Endothelial cell of umbilical vein (primary cell): Measurements from ENCODE around the gene GPR160. TPM values are rescaled to one million over a fixed set of nuclear protein-coding genes. Genes with fewer than 3 reads are reported as not detected.
A peak's percentile ranks its signal among the peaks of the same experiment; 100 is the strongest.

Experiments used
- BruUV-seq: library from RNA; stranded (reverse); fragments of 400-500 nt; replicated peaks from 2 replicates; lab custom pipeline; 2021; lab: Mats Ljungman, UMichigan
- CTCF ChIA-PET: fragments of 300-600, 350-600 bp; sonication (Branson Sonifier 250); formaldehyde crosslinking; loops from one replicate; lab custom pipeline; 2021; ENCODE audit warnings: antibody characterized with exemption, inconsistent platforms; lab: Charles Lee
- POLR2A ChIA-PET: fragments of 300-600, 350-600 bp; sonication (Branson Sonifier 250); formaldehyde crosslinking; loops from one replicate; lab custom pipeline; 2021; ENCODE audit warnings: antibody characterized with exemption, inconsistent platforms; lab: Charles Lee
- DNase-seq: peaks from one replicate; pipeline ENCODE4 v3.0.0-alpha.2; 2011; ENCODE audit warnings: low read depth, low spot score
- FAIRE-seq: peaks from 2 replicates; lab custom pipeline; 2011; peaks lifted over from hg19 to GRCh38; lab: Jason Lieb, UNC
- H2AFZ ChIP-seq: 2 replicates; pipeline ENCODE4 v1.6.0; 2012; ENCODE audit warnings: low read depth, low read length, control low read depth, inconsistent platforms
- H3K27ac ChIP-seq: 2 replicates; pipeline ENCODE4 v1.5.1; 2011; ENCODE audit warnings: low read depth, mild to moderate bottlenecking, control low read depth, low read length, moderate library complexity; ENCODE audit not compliant: insufficient read depth
- H3K27me3 ChIP-seq, 2 experiments: 2 replicates each; pipeline versions ENCODE4 v1.6.0 to v1.6.1; 2011; ENCODE audit warnings: low read length in 2 of 2, mixed read lengths in 1 of 2; ENCODE audit not compliant: control insufficient read depth in 2 of 2, insufficient read depth in 2 of 2
- H3K36me3 ChIP-seq, 2 experiments: 2 replicates in 1 of 2; 3 replicates in 1 of 2; pipeline ENCODE4 v1.5.1; 2011; ENCODE audit warnings: low read length in 2 of 2, mild to moderate bottlenecking in 1 of 2, moderate library complexity in 1 of 2; ENCODE audit not compliant: control insufficient read depth in 2 of 2, insufficient read depth in 2 of 2; ENCODE audit errors: extremely low read depth in 1 of 2
- H3K4me1 ChIP-seq: 3 replicates; pipeline ENCODE4 v1.5.1; 2011; ENCODE audit warnings: mild to moderate bottlenecking, low read length; ENCODE audit not compliant: control insufficient read depth, insufficient read depth; ENCODE audit errors: extremely low read depth
- H3K4me2 ChIP-seq: 2 replicates; pipeline ENCODE4 v1.6.1; 2011; ENCODE audit warnings: low read length, control low read depth, mixed read lengths; ENCODE audit not compliant: insufficient read depth
- H3K4me3 ChIP-seq, 3 experiments: fragments of 200-600 bp in 1 of 3; sonication (generic), shearing (Covaris generic) in 1 of 3; replicated peaks in 1 of 3; 2 replicates each; pipeline ENCODE4 v1.5.1; 2011 to 2016; ENCODE audit warnings: control low read depth in 3 of 3, low read length in 3 of 3, mild to moderate bottlenecking in 2 of 3, inconsistent platforms in 1 of 3, low read depth in 1 of 3, moderate library complexity in 1 of 3; ENCODE audit not compliant: insufficient read depth in 1 of 3
- H3K79me2 ChIP-seq: 2 replicates; pipeline ENCODE4 v1.6.0; 2012; ENCODE audit warnings: low read length, inconsistent platforms; ENCODE audit not compliant: control insufficient read depth, insufficient read depth
- H3K9ac ChIP-seq: replicated peaks from 2 replicates; pipeline ENCODE3; 2011; ENCODE audit warnings: low read length, control low read depth; ENCODE audit not compliant: insufficient read depth; ENCODE audit errors: extremely low read depth
- H3K9me1 ChIP-seq: replicated peaks from 3 replicates; pipeline ENCODE4 v1.6.0; 2011; ENCODE audit warnings: mild to moderate bottlenecking, low read length; ENCODE audit not compliant: control insufficient read depth, insufficient read depth; ENCODE audit errors: extremely low read depth
- H3K9me3 ChIP-seq: replicated peaks from 2 replicates; pipeline ENCODE4 v1.5.1; 2012; ENCODE audit warnings: low read length, inconsistent platforms; ENCODE audit not compliant: control insufficient read depth, insufficient read depth
- H4K20me1 ChIP-seq: replicated peaks from 2 replicates; pipeline ENCODE3; 2011; ENCODE audit warnings: mild to moderate bottlenecking, low read length; ENCODE audit not compliant: control insufficient read depth, insufficient read depth; ENCODE audit errors: extremely low read depth
- EZH2 ChIP-seq: IDR thresholded peaks from 2 replicates; pipeline ENCODE4 v1.6.1; 2012; ENCODE audit warnings: borderline replicate concordance, low read depth, mild to moderate bottlenecking, moderate library complexity, low read length, inconsistent platforms; ENCODE audit not compliant: severe bottlenecking
- FOS ChIP-seq: IDR thresholded peaks from 2 replicates; pipeline ENCODE4 v1.6.1; 2011; ENCODE audit warnings: mild to moderate bottlenecking, low read length, moderate library complexity, borderline replicate concordance; ENCODE audit not compliant: insufficient read depth
- GATA2 ChIP-seq: IDR thresholded peaks from 2 replicates; pipeline ENCODE4 v1.7.0; 2011; ENCODE audit warnings: low read depth, mild to moderate bottlenecking, moderate library complexity, mixed read lengths, low read length; ENCODE audit not compliant: insufficient read length, insufficient read depth
- JUN ChIP-seq: IDR thresholded peaks from 2 replicates; pipeline ENCODE4 v1.6.1; 2011; ENCODE audit warnings: borderline replicate concordance, low read depth; ENCODE audit not compliant: insufficient read length, insufficient read depth
- MYC ChIP-seq: IDR thresholded peaks from one replicate; pipeline ENCODE4 v1.6.1; 2011; ENCODE audit warnings: mild to moderate bottlenecking, low read depth, low read length
- POLR2A ChIP-seq: IDR thresholded peaks from 2 replicates; pipeline ENCODE4 v1.6.1; 2012; ENCODE audit warnings: low read depth, mild to moderate bottlenecking, control low read depth, low read length
- POLR2AphosphoS5 ChIP-seq: IDR thresholded peaks from 2 replicates; pipeline ENCODE4 v1.6.1; 2012; ENCODE audit warnings: low read depth, mild to moderate bottlenecking, control low read depth, low read length, moderate library complexity; ENCODE audit not compliant: insufficient read depth
- dilution Hi-C: fragments of 300-500 bp; cut with MboI; formaldehyde crosslinking; loops from one replicate; pipeline ENCODE4 v1.15.0; 2019; ENCODE audit warnings: low sequenced_read_pairs; ENCODE audit not compliant: extremely low pct_ligation_motif_present
- intact Hi-C: fragments of 100-400 bp; cut with micrococcal nuclease; formaldehyde crosslinking; loops from one replicate; pipeline ENCODE4 v1.10.0; 2022
- polyA plus RNA-seq, 4 experiments: library from polyadenylated mRNA; depleted of rRNA in 3 of 4; stranded (reverse) in 3 of 4; unstranded in 1 of 4; fragments of >200 nt; gene quantifications; 2 replicates each; pipeline versions ENCODE4 v1.2.1 to v1.2.3, GENCODE V29; 2011 to 2012; ENCODE audit warnings: missing spikeins in 1 of 4
- total RNA-seq: library from RNA; stranded (reverse); gene quantifications from 2 replicates; pipeline ENCODE4 v1.2.3, GENCODE V29; 2021
- TF ChIP-seq, protein P1 (sequence below): IDR thresholded peaks from 2 replicates; pipeline ENCODE4 v1.6.1; 2011; ENCODE audit not compliant: insufficient read depth, insufficient read length
- TF ChIP-seq, protein P2 (sequence below), 2 donors: IDR thresholded peaks; 1 replicate in 1 of 2; 2 replicates in 1 of 2; pipeline ENCODE4 v1.5.1; 2011; ENCODE audit warnings: low read length in 2 of 2, mild to moderate bottlenecking in 2 of 2, moderate library complexity in 2 of 2, control low read depth in 1 of 2, inconsistent platforms in 1 of 2, low read depth in 1 of 2; ENCODE audit not compliant: insufficient read depth in 1 of 2; ENCODE audit errors: extremely low read depth in 1 of 2

Gene GPR160
- total and polyA plus RNA-seq, 2 donors (not counting 3 experiments of a cell fraction or from before 2014, with no cell fraction given): 0.39 to 1.3 TPM

DNA sequence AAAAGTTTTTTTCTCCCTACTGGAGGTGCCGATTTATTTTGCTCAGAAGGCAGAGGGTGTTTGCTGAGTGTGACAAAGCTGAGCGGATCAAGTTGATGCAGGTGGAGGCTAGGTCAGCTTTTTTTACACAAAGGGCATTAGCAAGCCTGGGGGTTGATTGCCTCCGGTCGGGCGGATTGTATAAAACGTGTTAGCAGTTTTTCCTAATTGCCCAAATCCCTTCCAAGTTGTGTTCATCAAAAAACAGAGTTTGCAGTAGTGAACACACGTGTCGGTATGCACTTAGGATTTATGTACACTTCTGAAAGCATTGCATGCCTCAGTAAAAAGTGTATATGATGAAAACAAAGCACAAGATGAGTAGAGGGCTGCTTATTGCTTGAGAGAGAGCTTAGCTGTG lies 2.6 kb downstream of the GPR160 start:
- Histone ChIP-seq H3K4me1 (peaks cover 5% of the 10 kb centered on the region), H3K9me3 (no peaks in the 10 kb centered on the region), H2AFZ (no peak overlapping the region), H4K20me1 (no peaks in the 10 kb centered on the region), H3K4me3 (no peak overlapping the region), H3K36me3 (no peaks in the 10 kb centered on the region), H3K9ac (no peak overlapping the region), H3K27ac (no peak overlapping the region), H3K9me1 (no peaks in the 10 kb centered on the region), H3K79me2 (no peaks in the 10 kb centered on the region), H3K27me3 (peaks cover 29 to 31% of the 10 kb centered on the region in 2 experiments), H3K4me2 (no peak overlapping the region)
- DNase-seq: no peak
- dilution Hi-C loops: no loop called here
- no peak for FAIRE-seq
- intact Hi-C loops: no loop called here
- ChIA-PET POLR2A (no interaction called here), CTCF (interaction anchor here (1.0 to 1.7 kb wide), 3 partner anchors 8 to 17 kb away, joined by 3 to 9 read pairs (median 4); no protein-coding TSS in a partner anchor)
- BruUV-seq: no TSS peak
- TF ChIP-seq, protein P1, sequence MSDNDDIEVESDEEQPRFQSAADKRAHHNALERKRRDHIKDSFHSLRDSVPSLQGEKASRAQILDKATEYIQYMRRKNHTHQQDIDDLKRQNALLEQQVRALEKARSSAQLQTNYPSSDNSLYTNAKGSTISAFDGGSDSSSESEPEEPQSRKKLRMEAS: no peak
- TF ChIP-seq POLR2A: no peak
- no peak for TF ChIP-seq GATA2
- TF ChIP-seq EZH2: peak; percentile 42
- TF ChIP-seq FOS: no peak
- no peak for TF ChIP-seq MYC

DNA sequence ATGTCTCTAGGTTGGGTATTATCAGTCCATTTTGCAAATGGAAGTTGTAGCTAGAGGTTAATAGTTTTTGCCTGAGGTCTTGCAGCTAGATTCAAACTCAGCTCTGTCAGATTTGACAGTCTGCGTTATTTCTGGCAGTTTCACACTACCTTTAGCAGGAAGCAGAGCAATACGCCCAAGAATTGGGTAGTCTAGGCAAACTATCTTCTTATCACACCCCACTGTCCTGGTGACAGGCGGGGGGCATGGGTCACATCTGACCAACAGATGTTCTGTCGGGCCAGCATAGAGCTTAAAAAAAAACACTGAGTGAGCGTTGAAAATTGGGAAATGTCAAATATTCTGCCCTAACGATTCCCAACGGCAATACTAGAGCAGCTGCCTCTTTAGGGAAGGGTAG lies 5.7 kb downstream of the GPR160 start:
- no peaks in the 10 kb centered on the region for H3K36me3 ChIP-seq
- TF ChIP-seq GATA2 (no peak), JUN (no peak), POLR2A (no peak), EZH2 (no peak), MYC (no peak), POLR2AphosphoS5 (no peak), FOS (no peak)
- TF ChIP-seq, protein P1: no peak
- TF ChIP-seq, protein P2, sequence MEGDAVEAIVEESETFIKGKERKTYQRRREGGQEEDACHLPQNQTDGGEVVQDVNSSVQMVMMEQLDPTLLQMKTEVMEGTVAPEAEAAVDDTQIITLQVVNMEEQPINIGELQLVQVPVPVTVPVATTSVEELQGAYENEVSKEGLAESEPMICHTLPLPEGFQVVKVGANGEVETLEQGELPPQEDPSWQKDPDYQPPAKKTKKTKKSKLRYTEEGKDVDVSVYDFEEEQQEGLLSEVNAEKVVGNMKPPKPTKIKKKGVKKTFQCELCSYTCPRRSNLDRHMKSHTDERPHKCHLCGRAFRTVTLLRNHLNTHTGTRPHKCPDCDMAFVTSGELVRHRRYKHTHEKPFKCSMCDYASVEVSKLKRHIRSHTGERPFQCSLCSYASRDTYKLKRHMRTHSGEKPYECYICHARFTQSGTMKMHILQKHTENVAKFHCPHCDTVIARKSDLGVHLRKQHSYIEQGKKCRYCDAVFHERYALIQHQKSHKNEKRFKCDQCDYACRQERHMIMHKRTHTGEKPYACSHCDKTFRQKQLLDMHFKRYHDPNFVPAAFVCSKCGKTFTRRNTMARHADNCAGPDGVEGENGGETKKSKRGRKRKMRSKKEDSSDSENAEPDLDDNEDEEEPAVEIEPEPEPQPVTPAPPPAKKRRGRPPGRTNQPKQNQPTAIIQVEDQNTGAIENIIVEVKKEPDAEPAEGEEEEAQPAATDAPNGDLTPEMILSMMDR (IDR thresholded peaks at IDR 0.05; ENCODE audit: extremely low read depth in 1 of 2, insufficient read depth in 1 of 2, low read depth in 1 of 2, low read length in 2 of 2): no peak
- no peaks in the 10 kb centered on the region for H3K9me1 ChIP-seq
- FAIRE-seq (no peak), DNase-seq (no peak)
- CTCF ChIA-PET: interaction anchor here (1.2 to 1.4 kb wide), 2 partner anchors 10 to 22 kb away, joined by 3 to 5 read pairs; no protein-coding TSS in a partner anchor
- H3K79me2 ChIP-seq: no peaks in the 10 kb centered on the region
- no peak overlapping the region for H3K4me3 ChIP-seq
- H3K27ac ChIP-seq: no peak overlapping the region
- peaks cover under 1% of the 10 kb centered on the region for H3K4me1 ChIP-seq
- intact Hi-C loops: no loop called here
- POLR2A ChIA-PET: no interaction called here
- dilution Hi-C loops: no loop called here
- BruUV-seq: no TSS peak
- peaks cover 24 to 26% of the 10 kb centered on the region in 2 experiments for H3K27me3 ChIP-seq
- H4K20me1 ChIP-seq: no peaks in the 10 kb centered on the region
- no peak overlapping the region for H3K4me2 ChIP-seq
- no peak overlapping the region for H3K9ac ChIP-seq
- no peaks in the 10 kb centered on the region for H3K9me3 ChIP-seq
- H2AFZ ChIP-seq: no peak overlapping the region
